KMS-11 (cell line): Measurements from ENCODE around the gene HLA-DRA.

Experiments used
- H2AFZ ChIP-seq: fragments of 200-600 bp; sonication (generic); 2 replicates; pipeline ENCODE4 v1.6.1; 2016; ENCODE audit warnings: antibody characterized with exemption, mixed run types, low read depth
- H3K27ac ChIP-seq: fragments of 200-600 bp; sonication (generic); 2 replicates; pipeline ENCODE4 v1.6.1; 2016; ENCODE audit warnings: mild to moderate bottlenecking, mixed run types
- H3K27me3 ChIP-seq: fragments of 200-600 bp; sonication (generic); 2 replicates; pipeline ENCODE4 v1.6.1; 2017; ENCODE audit warnings: mild to moderate bottlenecking, low read depth, mixed run types, moderate library complexity; ENCODE audit not compliant: insufficient read depth
- H3K36me3 ChIP-seq: fragments of 200-600 bp; sonication (generic); 2 replicates; pipeline ENCODE4 v1.6.1; 2017; ENCODE audit warnings: mild to moderate bottlenecking, mixed run types; ENCODE audit not compliant: insufficient read depth
- H3K4me1 ChIP-seq: fragments of 200-600 bp; sonication (generic); 2 replicates; pipeline ENCODE4 v1.6.1; 2016; ENCODE audit warnings: mild to moderate bottlenecking, low read depth, mixed run types; ENCODE audit not compliant: poor library complexity, severe bottlenecking
- H3K4me2 ChIP-seq: fragments of 200-600 bp; sonication (generic); 2 replicates; pipeline ENCODE4 v1.7.0; 2016; ENCODE audit warnings: mild to moderate bottlenecking, mixed run types
- H3K4me3 ChIP-seq: fragments of 200-600 bp; sonication (generic); IDR thresholded peaks from 2 replicates; pipeline ENCODE4 v1.6.1; 2017; ENCODE audit warnings: low read depth, low read length, mixed read lengths; ENCODE audit not compliant: insufficient read depth
- H3K79me2 ChIP-seq: fragments of 200-600 bp; sonication (generic); 2 replicates; pipeline ENCODE4 v1.6.1; 2016; ENCODE audit warnings: low read depth, mixed run types; ENCODE audit not compliant: insufficient read depth
- H3K9ac ChIP-seq: fragments of 200-600 bp; sonication (generic); 2 replicates; pipeline ENCODE4 v1.6.1; 2016; ENCODE audit warnings: mild to moderate bottlenecking, mixed run types
- H4K20me1 ChIP-seq: fragments of 200-600 bp; sonication (generic); 2 replicates; pipeline ENCODE4 v1.6.1; 2016; ENCODE audit warnings: mild to moderate bottlenecking, mixed run types; ENCODE audit not compliant: insufficient read depth
- CTCF ChIP-seq: fragments of 200-600 bp; sonication (generic); conservative IDR thresholded peaks from 2 replicates; pipeline ENCODE4 v1.6.1; 2017; ENCODE audit warnings: low read depth, mild to moderate bottlenecking, antibody characterized with exemption, low read length, moderate library complexity, mixed read lengths

The HLA-DRA gene

GRCh38 chr6:32397252-32397920, 42.3 kb upstream of the HLA-DRA start:
- no peaks in the 10 kb centered on the region for H3K27me3 ChIP-seq

GRCh38 chr6:32401284-32401963, 38.3 kb upstream of the HLA-DRA start:
- H3K4me1 ChIP-seq, result no peaks in the 10 kb centered on the region
- no peak overlapping the region for H2AFZ ChIP-seq
- H3K36me3 ChIP-seq, result no peaks in the 10 kb centered on the region

More at GRCh38 chr6:32397252-32397920, 42.3 kb upstream of the HLA-DRA start:
- Histone ChIP-seq H3K27ac (no peak overlapping the region), H2AFZ (no peak overlapping the region), H3K4me1 (no peaks in the 10 kb centered on the region), H3K36me3 (no peaks in the 10 kb centered on the region), H3K4me3 (no peak overlapping the region), H3K9ac (no peak overlapping the region), H3K79me2 (no peaks in the 10 kb centered on the region), H3K4me2 (no peak overlapping the region), H4K20me1 (no peaks in the 10 kb centered on the region)
- TF ChIP-seq CTCF, result no peak

GRCh38 chr6:32402812-32403211, 36.9 kb upstream of the HLA-DRA start:
- TF ChIP-seq CTCF, result no peak
- no peak overlapping the region for H2AFZ ChIP-seq
- H3K4me3 ChIP-seq, result no peak overlapping the region
- H4K20me1 ChIP-seq, result no peaks in the 10 kb centered on the region
- no peaks in the 10 kb centered on the region for H3K27me3 ChIP-seq
- H3K4me1 ChIP-seq, result no peaks in the 10 kb centered on the region
- no peaks in the 10 kb centered on the region for H3K79me2 ChIP-seq
- H3K4me2 ChIP-seq, result no peak overlapping the region
- H3K9ac ChIP-seq, result no peak overlapping the region
- no peak overlapping the region for H3K27ac ChIP-seq
- H3K36me3 ChIP-seq, result no peaks in the 10 kb centered on the region

More at GRCh38 chr6:32401284-32401963, 38.3 kb upstream of the HLA-DRA start:
- no peak overlapping the region for H3K4me2 ChIP-seq
- no peak overlapping the region for H3K27ac ChIP-seq
- H3K4me3 ChIP-seq, result no peak overlapping the region
- no peaks in the 10 kb centered on the region for H3K79me2 ChIP-seq
- no peaks in the 10 kb centered on the region for H4K20me1 ChIP-seq
- H3K27me3 ChIP-seq, result no peaks in the 10 kb centered on the region
- H3K9ac ChIP-seq, result no peak overlapping the region
- TF ChIP-seq CTCF, result no peak

GRCh38 chr6:32405656-32406055, 34.0 kb upstream of the HLA-DRA start:
- no peak for TF ChIP-seq CTCF
- Histone ChIP-seq H4K20me1 (no peaks in the 10 kb centered on the region), H3K27ac (no peak overlapping the region), H3K4me3 (no peak overlapping the region), H3K79me2 (no peaks in the 10 kb centered on the region), H2AFZ (no peak overlapping the region), H3K27me3 (no peaks in the 10 kb centered on the region), H3K4me1 (no peaks in the 10 kb centered on the region), H3K4me2 (no peak overlapping the region), H3K36me3 (no peaks in the 10 kb centered on the region), H3K9ac (no peak overlapping the region)
